OCI-LY7 (cell line): ENCODE measurements around the gene DERA. TPM values are rescaled to one million over a fixed set of nuclear protein-coding genes. Genes with fewer than 3 reads are reported as not detected.

Source experiments
- BruUV-seq: library from RNA; stranded (reverse); fragments of 400-500 nt; replicated peaks from 2 replicates; lab custom pipeline; 2021; lab: Mats Ljungman, UMichigan
- CTCF ChIA-PET: fragments of 300-600 bp; sonication (Branson Sonifier 250); formaldehyde crosslinking; loops from one replicate; lab custom pipeline; 2022; ENCODE audit warnings: antibody characterized with exemption; ENCODE audit not compliant: unreplicated experiment; lab: Charles Lee
- POLR2A ChIA-PET: fragments of 300-600 bp; sonication (Branson Sonifier 250); formaldehyde crosslinking; loops from one replicate; lab custom pipeline; 2022; ENCODE audit warnings: antibody characterized with exemption; lab: Charles Lee
- DNase-seq: peaks from one replicate; pipeline ENCODE4 v3.0.0-alpha.2; 2015; ENCODE audit warnings: low spot score
- H2AFZ ChIP-seq: fragments of 200-600 bp; sonication (generic), shearing (Covaris generic); 2 replicates; pipeline ENCODE4 v1.6.1; 2014; ENCODE audit warnings: mild to moderate bottlenecking, antibody characterized with exemption, low read length, moderate library complexity
- H3K27ac ChIP-seq: fragments of 200-600 bp; sonication (generic); 2 replicates; pipeline ENCODE4 v1.5.1; 2014; ENCODE audit warnings: mixed run types, low read depth, mild to moderate bottlenecking, moderate library complexity, low read length, inconsistent platforms; ENCODE audit not compliant: poor library complexity, severe bottlenecking
- H3K36me3 ChIP-seq: fragments of 200-600 bp; sonication (generic); 2 replicates; pipeline ENCODE4 v1.6.1; 2014; ENCODE audit warnings: mild to moderate bottlenecking, antibody characterized with exemption, low read length, moderate library complexity, mixed read lengths; ENCODE audit not compliant: insufficient read depth
- H3K4me1 ChIP-seq: fragments of 200-600 bp; sonication (generic); 2 replicates; pipeline ENCODE4 v1.5.1; 2014; ENCODE audit warnings: mild to moderate bottlenecking, low read length; ENCODE audit not compliant: insufficient read depth, poor library complexity, severe bottlenecking
- H3K4me2 ChIP-seq: fragments of 200-600 bp; sonication (generic); 2 replicates; pipeline ENCODE4 v1.6.1; 2014; ENCODE audit warnings: mild to moderate bottlenecking, low read length
- H3K4me3 ChIP-seq: fragments of 200-600 bp; sonication (generic); 2 replicates; pipeline ENCODE4 v1.5.1; 2014; ENCODE audit warnings: mild to moderate bottlenecking, low read depth, low read length; ENCODE audit not compliant: poor library complexity, severe bottlenecking
- H3K79me2 ChIP-seq: fragments of 200-600 bp; sonication (generic); 2 replicates; pipeline ENCODE4 v1.6.1; 2016; ENCODE audit warnings: low read depth, mild to moderate bottlenecking, low read length, moderate library complexity, mixed read lengths; ENCODE audit not compliant: insufficient read depth
- H3K9me2 ChIP-seq: fragments of 200-600 bp; sonication (generic); 2 replicates; pipeline ENCODE4 v1.6.1; 2016; ENCODE audit warnings: mild to moderate bottlenecking, low read length, mixed read lengths; ENCODE audit not compliant: insufficient read depth
- H3K9me3 ChIP-seq: fragments of 200-600 bp; sonication (generic); 2 replicates; pipeline ENCODE4 v1.6.1; 2014; ENCODE audit warnings: mild to moderate bottlenecking, mixed run types, low read length, mixed read lengths
- H4K20me1 ChIP-seq: fragments of 200-600 bp; sonication (generic); 2 replicates; pipeline ENCODE4 v1.6.1; 2014; ENCODE audit warnings: mild to moderate bottlenecking, antibody characterized with exemption, low read length, moderate library complexity, mixed read lengths; ENCODE audit not compliant: insufficient read depth
- CTCF ChIP-seq: fragments of 200-600 bp; sonication (generic); conservative IDR thresholded peaks from 2 replicates; pipeline ENCODE4 v1.5.1; 2014; ENCODE audit warnings: mild to moderate bottlenecking, antibody characterized with exemption, low read length, moderate library complexity, mixed read lengths
- EZH2phosphoT487 ChIP-seq: fragments of 200-600 bp; sonication (generic); IDR thresholded peaks from 2 replicates; pipeline ENCODE4 v1.6.1; 2018; ENCODE audit warnings: low read depth, borderline replicate concordance, mild to moderate bottlenecking, mixed run types, antibody characterized with exemption, low read length, moderate library complexity, mixed read lengths
- intact Hi-C: fragments of 100-400 bp; cut with micrococcal nuclease; formaldehyde crosslinking; loops from one replicate; pipeline ENCODE4 v1.10.0; 2022; ENCODE audit not compliant: unreplicated experiment
- total RNA-seq, 2 experiments: library from RNA; depleted of rRNA in 1 of 2; stranded (reverse); fragments of >200 nt in 1 of 2; shearing (Covaris generic) in 1 of 2; gene quantifications; 2 replicates each; pipeline ENCODE4 v1.2.3, GENCODE V29; 2014 to 2022

Gene DERA
- total RNA-seq, 2 experiments from 2014 or later, result 68.6 to 87.2 TPM

- H3K36me3 ChIP-seq, result peaks cover 78% of the 10 kb centered on the region
- H3K79me2 ChIP-seq, result peaks cover 88% of the 10 kb centered on the region
- H4K20me1 ChIP-seq, result peaks cover 32% of the 10 kb centered on the region
- no TSS peak for BruUV-seq
- intact Hi-C loops, result loop anchor here (10.0 kb wide), 2 partner anchors 932 to 1112 kb away; a partner anchor contains a TSS
- no peak overlapping the region for H3K4me3 ChIP-seq
- peaks cover 14% of the 10 kb centered on the region for H3K4me1 ChIP-seq
- no peaks in the 10 kb centered on the region for H3K9me3 ChIP-seq
- H3K9me2 ChIP-seq, result no peaks in the 10 kb centered on the region
- POLR2A ChIA-PET, result interaction anchor here (1.3 to 1.9 kb wide), 2 partner anchors 11 to 24 kb away, joined by 3 to 5 read pairs; no protein-coding TSS in a partner anchor
- no peak for DNase-seq
- TF ChIP-seq CTCF (no peak), EZH2phosphoT487 (no peak)
- no peak overlapping the region for H3K4me2 ChIP-seq
- no peak overlapping the region for H3K27ac ChIP-seq
- no peak overlapping the region for H2AFZ ChIP-seq
- CTCF ChIA-PET, result no interaction called here
These were observed 24.6 kb upstream of the DERA start for GRCh38 chr12:15886372-15887042.

- no TSS peak for BruUV-seq
- peaks cover 32% of the 10 kb centered on the region for H4K20me1 ChIP-seq
- intact Hi-C loops, result loop anchor here (10.0 kb wide), 2 partner anchors 932 to 1112 kb away; a partner anchor contains a TSS
These were observed 23.9 kb upstream of the DERA start for GRCh38 chr12:15887043-15887817.

More at GRCh38 chr12:15887043-15887817, 23.9 kb upstream of the DERA start:
- peaks cover 89% of the 10 kb centered on the region for H3K79me2 ChIP-seq
- no peak for TF ChIP-seq CTCF
- TF ChIP-seq EZH2phosphoT487, result no peak
- no peaks in the 10 kb centered on the region for H3K9me2 ChIP-seq
- no peak overlapping the region for H3K27ac ChIP-seq
- CTCF ChIA-PET, result no interaction called here
- DNase-seq, result no peak
- peaks cover 9% of the 10 kb centered on the region for H3K4me1 ChIP-seq
- H2AFZ ChIP-seq, result no peak overlapping the region
- POLR2A ChIA-PET, result interaction anchor here (1.3 to 1.9 kb wide), 3 partner anchors 10 to 23 kb away, joined by 3 to 5 read pairs (median 5); no protein-coding TSS in a partner anchor
- H3K4me2 ChIP-seq, result no peak overlapping the region
- H3K4me3 ChIP-seq, result no peak overlapping the region
- no peaks in the 10 kb centered on the region for H3K9me3 ChIP-seq
- peaks cover 85% of the 10 kb centered on the region for H3K36me3 ChIP-seq
